CD4-positive, alpha-beta T cell treated with Interleukin-12 subunit alpha and Interleukin-12 subunit beta, for 1 hour (primary cell): ENCODE measurements around the gene CAMTA1.

Experiments used
- DNase-seq: peaks from one replicate; pipeline ENCODE4 v3.0.0-alpha.2; 2020

The CAMTA1 gene

GRCh38 chr1:7535934-7536878 lies 751.0 kb downstream of the CAMTA1 start:
- no peak for DNase-seq

GRCh38 chr1:7536891-7537591 lies 751.8 kb downstream of the CAMTA1 start:
- DNase-seq: no peak

GRCh38 chr1:7538033-7538432 lies 752.8 kb downstream of the CAMTA1 start:
- no peak for DNase-seq

- no peak for DNase-seq
These were observed 753.9 kb downstream of the CAMTA1 start for GRCh38 chr1:7538849-7539768.

GRCh38 chr1:7539769-7540175 lies 754.5 kb downstream of the CAMTA1 start:
- no peak for DNase-seq

GRCh38 chr1:7540816-7541215 lies 755.6 kb downstream of the CAMTA1 start:
- no peak for DNase-seq

- DNase-seq: no peak
These were observed 756.4 kb downstream of the CAMTA1 start for GRCh38 chr1:7541629-7542028.

GRCh38 chr1:7543718-7544090 lies 758.5 kb downstream of the CAMTA1 start:
- DNase-seq: no peak

- no peak for DNase-seq
These were observed 764.3 kb downstream of the CAMTA1 start for GRCh38 chr1:7549277-7550161.

- no peak for DNase-seq
These were observed 765.1 kb downstream of the CAMTA1 start for GRCh38 chr1:7550261-7550865.

GRCh38 chr1:7550981-7551380 lies 765.7 kb downstream of the CAMTA1 start:
- no peak for DNase-seq

GRCh38 chr1:7551442-7551841 lies 766.2 kb downstream of the CAMTA1 start:
- DNase-seq: no peak

- DNase-seq: no peak
These were observed 767.1 kb downstream of the CAMTA1 start for GRCh38 chr1:7552402-7552801.

GRCh38 chr1:7553042-7553690 lies 767.9 kb downstream of the CAMTA1 start:
- no peak for DNase-seq

- no peak for DNase-seq
These were observed 769.4 kb downstream of the CAMTA1 start for GRCh38 chr1:7554385-7555235.

- DNase-seq: no peak
These were observed 770.3 kb downstream of the CAMTA1 start for GRCh38 chr1:7555391-7556185.

- no peak for DNase-seq
These were observed 772.1 kb downstream of the CAMTA1 start for GRCh38 chr1:7557301-7557891.

GRCh38 chr1:7558041-7558461 lies 772.8 kb downstream of the CAMTA1 start:
- no peak for DNase-seq

GRCh38 chr1:7558481-7558880 lies 773.2 kb downstream of the CAMTA1 start:
- no peak for DNase-seq
